Mesothelial cell of epicardium (in vitro differentiated cells): ENCODE measurements around the gene STAC2. TPM values are rescaled to one million over a fixed set of nuclear protein-coding genes. Genes with fewer than 3 reads are reported as not detected.

Experiments used
- DNase-seq, 2 experiments: peaks; one replicate each; pipeline ENCODE4 v3.0.0; 2021; ENCODE audit warnings: low spot score in 2 of 2; ENCODE audit not compliant: unreplicated experiment in 2 of 2
- H3K27ac Mint-ChIP-seq: 2 replicates; pipeline ENCODE4 v1.8.0; 2021; ENCODE audit warnings: mixed read lengths
- H3K27me3 Mint-ChIP-seq: 2 replicates; pipeline ENCODE4 v1.8.0; 2021; ENCODE audit warnings: low read depth, mixed read lengths
- H3K36me3 Mint-ChIP-seq: 2 replicates; pipeline ENCODE4 v1.8.0; 2021; ENCODE audit warnings: mixed read lengths
- H3K4me1 Mint-ChIP-seq: 2 replicates; pipeline ENCODE4 v1.8.0; 2021; ENCODE audit warnings: mixed read lengths
- H3K4me3 Mint-ChIP-seq: 2 replicates; pipeline ENCODE4 v1.8.0; 2021; ENCODE audit warnings: mild to moderate bottlenecking, moderate library complexity, mixed read lengths
- H3K9me3 Mint-ChIP-seq: 2 replicates; pipeline ENCODE4 v1.8.0; 2021; ENCODE audit warnings: mixed read lengths
- CTCF ChIP-seq: fragments of 200-600 bp; sonication (generic); IDR thresholded peaks from one replicate; pipeline ENCODE4 v1.5.0; 2021; ENCODE audit warnings: antibody characterized with exemption; ENCODE audit not compliant: unreplicated experiment
- total RNA-seq: library from RNA; stranded (reverse); gene quantifications from 3 replicates; pipeline ENCODE4 v1.2.1, GENCODE V29; 2021

The STAC2 gene
- total RNA-seq, 1 donor from 2014 or later: 0.63 TPM

DNA sequence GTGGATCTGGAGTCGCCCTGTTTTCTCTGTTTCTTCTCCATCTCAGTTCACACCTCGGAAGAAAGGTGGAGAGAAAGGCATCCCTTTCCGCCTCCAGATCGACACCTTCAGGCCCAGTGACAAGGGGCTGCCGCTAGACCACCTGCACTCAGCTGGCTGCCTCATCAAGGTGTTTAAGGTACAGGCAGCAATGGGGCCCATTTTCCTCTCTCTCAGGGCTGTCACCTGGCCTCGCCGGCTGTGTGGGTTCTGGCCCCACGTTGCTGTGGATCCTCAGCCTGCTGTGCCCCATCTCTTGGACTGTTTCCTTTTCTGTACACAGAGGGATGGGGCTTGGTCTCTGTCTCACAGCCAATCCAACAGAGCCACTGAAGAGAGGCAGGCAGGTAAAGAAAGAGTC lies 17.4 kb upstream of the STAC2 start:
- Mint-ChIP-seq H3K4me3 (no peak overlapping the region), H3K4me1 (peaks cover 2% of the 10 kb centered on the region), H3K9me3 (no peaks in the 10 kb centered on the region), H3K27me3 (peaks cover 17% of the 10 kb centered on the region), H3K27ac (no peak overlapping the region), H3K36me3 (no peaks in the 10 kb centered on the region)
- no peak for TF ChIP-seq CTCF
- DNase-seq: no peak

GRCh38 chr17:39240631-39241030 lies 14.9 kb upstream of the STAC2 start:
- peaks cover 18% of the 10 kb centered on the region for H3K27me3 Mint-ChIP-seq
- H3K4me3 Mint-ChIP-seq: no peak overlapping the region
- peaks cover 7% of the 10 kb centered on the region for H3K4me1 Mint-ChIP-seq
- no peaks in the 10 kb centered on the region for H3K36me3 Mint-ChIP-seq
- no peak for DNase-seq
- TF ChIP-seq CTCF: no peak
- no peak overlapping the region for H3K27ac Mint-ChIP-seq
- no peaks in the 10 kb centered on the region for H3K9me3 Mint-ChIP-seq

DNA sequence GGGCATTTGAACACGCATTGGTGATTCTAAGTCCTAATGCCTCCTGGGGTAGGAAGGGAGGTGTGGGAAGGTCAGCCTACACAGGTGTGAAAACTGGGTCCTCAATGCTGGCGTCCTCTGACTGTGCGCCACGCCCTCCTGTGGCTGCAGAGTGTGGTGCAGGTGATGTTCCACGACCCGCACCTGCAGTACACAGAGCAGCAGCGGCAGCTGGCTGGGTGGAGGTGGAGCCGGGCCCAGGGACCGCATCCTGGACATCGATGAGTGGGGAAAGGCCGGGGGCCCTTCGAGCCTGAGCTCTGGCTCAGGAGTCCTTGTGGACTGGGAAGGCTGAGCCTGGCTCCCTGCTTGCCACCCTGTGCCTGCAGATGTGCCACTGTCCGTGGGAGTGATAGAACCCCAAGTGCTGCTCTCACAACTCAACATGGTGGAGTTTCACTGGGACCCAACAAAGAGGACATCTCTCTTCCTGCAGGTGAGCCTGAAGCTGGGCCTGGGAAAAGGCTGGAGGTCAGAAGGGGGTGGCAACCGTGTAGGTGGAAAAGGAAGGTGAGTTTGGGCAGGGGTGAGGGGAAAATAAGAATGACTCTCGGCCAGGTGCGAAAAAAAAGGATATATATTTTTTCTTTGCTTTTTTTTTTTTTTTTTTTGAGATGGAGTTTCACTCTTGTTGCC lies 14.0 kb upstream of the STAC2 start:
- no peaks in the 10 kb centered on the region for H3K9me3 Mint-ChIP-seq
- TF ChIP-seq CTCF: peak; percentile 59
- DNase-seq: peak in 1 of 2 experiments; percentile 70

DNA sequence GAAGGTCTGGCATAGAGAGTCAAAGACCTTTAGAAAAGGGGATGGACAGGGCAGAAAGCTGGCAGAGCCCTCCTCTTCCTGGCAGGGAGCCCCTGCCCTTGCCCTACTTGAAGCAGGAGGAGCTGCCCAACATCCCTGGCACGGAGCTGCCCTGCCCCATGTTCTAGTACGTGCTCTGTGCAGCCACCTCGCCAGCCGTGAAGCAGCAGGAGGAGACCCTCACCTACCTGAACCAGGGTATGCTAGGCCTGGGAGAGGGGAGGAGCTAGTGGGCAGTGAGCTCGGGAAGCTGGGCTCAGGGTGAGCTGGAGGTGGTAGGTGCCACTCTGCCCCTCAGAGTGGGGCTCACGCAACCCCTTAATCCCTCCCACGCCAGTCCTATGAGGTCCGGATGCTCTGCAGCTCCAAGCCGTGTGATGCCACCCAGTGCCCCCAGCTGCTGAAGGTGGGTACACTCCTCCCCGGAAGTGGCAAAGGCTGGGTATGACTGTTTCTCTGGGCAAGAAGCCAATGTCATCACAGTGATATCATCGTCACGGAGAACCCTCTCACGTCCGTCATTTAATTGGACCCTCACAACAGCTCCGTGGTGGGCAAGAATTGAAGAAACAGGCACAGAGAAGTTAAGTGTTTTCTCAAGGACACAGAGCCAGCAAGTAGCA lies 12.7 kb upstream of the STAC2 start:
- DNase-seq: no peak
- Mint-ChIP-seq H3K27me3 (peaks cover 16% of the 10 kb centered on the region), H3K4me3 (no peak overlapping the region), H3K36me3 (no peaks in the 10 kb centered on the region), H3K9me3 (no peaks in the 10 kb centered on the region), H3K4me1 (peaks cover 8% of the 10 kb centered on the region), H3K27ac (no peak overlapping the region)
- no peak for TF ChIP-seq CTCF

More for the DNA sequence above, 14.0 kb upstream of the STAC2 start:
- no peak overlapping the region for H3K27ac Mint-ChIP-seq
- H3K27me3 Mint-ChIP-seq: peaks cover 18% of the 10 kb centered on the region
- no peaks in the 10 kb centered on the region for H3K36me3 Mint-ChIP-seq
- peaks cover 10% of the 10 kb centered on the region for H3K4me1 Mint-ChIP-seq
- no peak overlapping the region for H3K4me3 Mint-ChIP-seq

GRCh38 chr17:39237586-39237985 lies 11.8 kb upstream of the STAC2 start:
- H3K4me3 Mint-ChIP-seq: no peak overlapping the region
- peaks cover 8% of the 10 kb centered on the region for H3K4me1 Mint-ChIP-seq
- H3K36me3 Mint-ChIP-seq: no peaks in the 10 kb centered on the region
- DNase-seq: no peak
- H3K27ac Mint-ChIP-seq: no peak overlapping the region
- no peaks in the 10 kb centered on the region for H3K9me3 Mint-ChIP-seq
- H3K27me3 Mint-ChIP-seq: peaks cover 21% of the 10 kb centered on the region
- no peak for TF ChIP-seq CTCF
